Stimulated activated CD4-positive, alpha-beta T cell treated with anti-CD3 and anti-CD28 coated beads, Interleukin-4, amount 100 ng/mL, for 24 hours (primary cell): ENCODE measurements around the gene PUM2.

Source experiments
- DNase-seq: peaks from one replicate; pipeline ENCODE4 v3.0.0-alpha.2; 2020

The PUM2 gene

GRCh38 chr2:20227894-20228505 lies 122.6 kb downstream of the PUM2 start:
- no peak for DNase-seq

GRCh38 chr2:20226152-20226545 lies 124.5 kb downstream of the PUM2 start:
- DNase-seq: no peak

- peak; percentile 20 for DNase-seq
Observed at GRCh38 chr2:20225294-20226151, 125.1 kb downstream of the PUM2 start.

GRCh38 chr2:20224716-20225293 lies 125.8 kb downstream of the PUM2 start, which contains the start of gene SDC1:
Gene SDC1 (minus strand): TSS chr2:20225130. CDS start chr2:20224867, 263 bp downstream.
- DNase-seq: no peak

- DNase-seq: no peak
Observed at GRCh38 chr2:20224164-20224715, 126.4 kb downstream of the PUM2 start.

- no peak for DNase-seq
Observed at GRCh38 chr2:20223407-20224163, 127.1 kb downstream of the PUM2 start.

- DNase-seq: no peak
Observed at GRCh38 chr2:20222769-20223406, 127.8 kb downstream of the PUM2 start.

- DNase-seq: no peak
Observed at GRCh38 chr2:20222014-20222768, 128.5 kb downstream of the PUM2 start.

GRCh38 chr2:20221555-20221973 lies 129.1 kb downstream of the PUM2 start:
- no peak for DNase-seq

- no peak for DNase-seq
Observed at GRCh38 chr2:20220806-20221554, 129.7 kb downstream of the PUM2 start.

- DNase-seq: no peak
Observed at GRCh38 chr2:20219763-20220380, 130.8 kb downstream of the PUM2 start.

GRCh38 chr2:20218331-20219320 lies 132.0 kb downstream of the PUM2 start:
- no peak for DNase-seq

GRCh38 chr2:20217041-20217970 lies 133.3 kb downstream of the PUM2 start:
- no peak for DNase-seq

- no peak for DNase-seq
Observed at GRCh38 chr2:20216130-20217025, 134.3 kb downstream of the PUM2 start.

GRCh38 chr2:20215183-20216040 lies 135.2 kb downstream of the PUM2 start:
- no peak for DNase-seq
